ENCODE results near the gene HMGN2.

HMGN2 gene

GRCh38 chr1:26472320-26472900, at the start of gene HMGN2:
TSS of gene HMGN2 (plus strand) at chr1:26472440. CDS start at chr1:26472613, 173 bp downstream.
- peak; percentile 68 for DNase-seq
- in situ Hi-C loops (cut with HindIII; ENCODE audit: low pct_ligation_motif_present, low sequenced_read_pairs), result no loop called here
- TF ChIP-seq, protein P1, sequence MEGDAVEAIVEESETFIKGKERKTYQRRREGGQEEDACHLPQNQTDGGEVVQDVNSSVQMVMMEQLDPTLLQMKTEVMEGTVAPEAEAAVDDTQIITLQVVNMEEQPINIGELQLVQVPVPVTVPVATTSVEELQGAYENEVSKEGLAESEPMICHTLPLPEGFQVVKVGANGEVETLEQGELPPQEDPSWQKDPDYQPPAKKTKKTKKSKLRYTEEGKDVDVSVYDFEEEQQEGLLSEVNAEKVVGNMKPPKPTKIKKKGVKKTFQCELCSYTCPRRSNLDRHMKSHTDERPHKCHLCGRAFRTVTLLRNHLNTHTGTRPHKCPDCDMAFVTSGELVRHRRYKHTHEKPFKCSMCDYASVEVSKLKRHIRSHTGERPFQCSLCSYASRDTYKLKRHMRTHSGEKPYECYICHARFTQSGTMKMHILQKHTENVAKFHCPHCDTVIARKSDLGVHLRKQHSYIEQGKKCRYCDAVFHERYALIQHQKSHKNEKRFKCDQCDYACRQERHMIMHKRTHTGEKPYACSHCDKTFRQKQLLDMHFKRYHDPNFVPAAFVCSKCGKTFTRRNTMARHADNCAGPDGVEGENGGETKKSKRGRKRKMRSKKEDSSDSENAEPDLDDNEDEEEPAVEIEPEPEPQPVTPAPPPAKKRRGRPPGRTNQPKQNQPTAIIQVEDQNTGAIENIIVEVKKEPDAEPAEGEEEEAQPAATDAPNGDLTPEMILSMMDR (IDR thresholded peaks at IDR 0.05; ENCODE audit: low read depth, low read length, missing control alignments), result no peak
- Histone ChIP-seq H3K27ac (peak within 1 kb of the TSS; percentile 98), H3K4me3 (ENCODE audit: low read depth, low read length) (peak within 1 kb of the TSS; percentile 74), H3K36me3 (replicated peaks) (peaks cover 46% of the 10 kb centered on the region), H3K27me3 (replicated peaks) (no peaks in the 10 kb centered on the region)

DNA sequence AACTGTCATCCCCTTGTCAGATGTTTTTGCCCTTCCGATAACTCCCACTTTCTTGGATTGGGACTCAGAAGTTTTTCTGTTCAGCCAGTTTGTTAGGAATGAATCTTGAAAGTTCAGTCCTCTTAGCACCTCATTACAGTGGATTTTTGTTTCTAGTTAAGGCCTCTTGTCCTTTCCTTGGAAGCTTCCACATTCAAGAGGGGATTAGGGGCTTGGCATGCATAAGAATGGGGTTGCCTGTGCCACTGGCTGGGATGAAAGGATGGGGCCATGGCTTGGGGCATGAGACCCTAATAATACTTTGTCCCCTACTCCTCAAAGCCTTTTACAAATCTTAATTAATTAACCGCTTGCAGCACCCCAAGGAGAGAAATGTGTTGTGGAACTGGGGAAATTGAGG, 42.5 kb upstream of the HMGN2 start:
- in situ Hi-C loops (cut with HindIII; ENCODE audit: low pct_ligation_motif_present, low sequenced_read_pairs), result no loop called here
- no peak for DNase-seq
- Histone ChIP-seq H3K4me3 (ENCODE audit: low read depth, low read length) (no peak overlapping the region), H3K36me3 (replicated peaks) (peaks cover 3% of the 10 kb centered on the region), H3K27ac (no peak overlapping the region), H3K27me3 (replicated peaks) (no peaks in the 10 kb centered on the region)
- TF ChIP-seq, protein P1 (IDR thresholded peaks at IDR 0.05; ENCODE audit: low read depth, low read length, missing control alignments), result no peak

- Histone ChIP-seq H3K4me3 (ENCODE audit: low read depth, low read length) (peak within 1 kb of the TSS; percentile 96), H3K27me3 (replicated peaks) (no peaks in the 10 kb centered on the region), H3K27ac (peak within 1 kb of the TSS; percentile 69), H3K36me3 (replicated peaks) (peaks cover 17% of the 10 kb centered on the region)
- TF ChIP-seq, protein P1 (IDR thresholded peaks at IDR 0.05; ENCODE audit: low read depth, low read length, missing control alignments), result no peak
- peak; percentile 96 for DNase-seq
- in situ Hi-C loops (cut with HindIII; ENCODE audit: low pct_ligation_motif_present, low sequenced_read_pairs), result no loop called here
These were observed 40.1 kb upstream of the HMGN2 start, which contains the start of gene DHDDS for GRCh38 chr1:26431979-26432695. TSS of gene DHDDS (plus strand) at chr1:26432321. CDS start at chr1:26432946, 625 bp downstream.

GRCh38 chr1:26432793-26433192, 39.4 kb upstream of the HMGN2 start:
- Histone ChIP-seq H3K27ac (peak overlapping the region; percentile 69), H3K27me3 (replicated peaks) (no peaks in the 10 kb centered on the region), H3K36me3 (replicated peaks) (peaks cover 21% of the 10 kb centered on the region), H3K4me3 (ENCODE audit: low read depth, low read length) (peak overlapping the region; percentile 96)
- no peak for DNase-seq
- TF ChIP-seq, protein P1 (IDR thresholded peaks at IDR 0.05; ENCODE audit: low read depth, low read length, missing control alignments), result no peak
- in situ Hi-C loops (cut with HindIII; ENCODE audit: low pct_ligation_motif_present, low sequenced_read_pairs), result no loop called here

DNA sequence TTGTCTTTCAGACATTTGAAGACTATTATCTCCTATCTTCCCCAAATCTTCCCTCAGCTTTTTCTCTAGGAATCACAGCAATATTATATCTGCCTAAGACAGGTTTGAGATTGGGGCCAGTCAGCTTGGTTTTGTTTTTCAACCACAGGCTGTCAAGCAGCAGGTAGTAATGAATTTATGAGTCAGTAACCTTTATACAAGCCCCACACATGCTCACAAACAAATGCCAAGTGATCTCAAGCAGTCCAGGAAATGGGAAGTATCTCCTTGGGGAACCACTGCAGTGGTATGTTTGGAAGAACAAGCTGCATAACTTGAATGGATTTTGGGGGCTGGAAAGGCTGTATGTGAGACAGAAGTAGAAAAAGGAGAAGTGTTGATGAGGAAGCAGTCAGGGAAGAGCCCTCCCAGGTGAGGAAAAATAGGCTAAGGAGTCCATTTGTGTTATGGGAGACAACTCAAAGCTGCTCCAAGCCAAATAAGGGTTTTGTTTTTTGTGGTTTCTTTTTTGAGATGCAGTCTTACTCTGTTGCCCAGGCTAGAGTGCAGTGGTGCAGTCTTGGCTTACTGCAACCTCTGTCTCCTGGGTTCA, 38.0 kb upstream of the HMGN2 start:
- TF ChIP-seq, protein P1 (IDR thresholded peaks at IDR 0.05; ENCODE audit: low read depth, low read length, missing control alignments), result no peak
- H3K27ac ChIP-seq, result no peak overlapping the region
- H3K36me3 ChIP-seq (replicated peaks), result peaks cover 36% of the 10 kb centered on the region
- no peaks in the 10 kb centered on the region for H3K27me3 ChIP-seq (replicated peaks)
- in situ Hi-C loops (cut with HindIII; ENCODE audit: low pct_ligation_motif_present, low sequenced_read_pairs), result no loop called here
- H3K4me3 ChIP-seq (ENCODE audit: low read depth, low read length), result no peak overlapping the region
- DNase-seq, result no peak

Data from brain microvascular endothelial cell (primary cell).